SK-N-DZ (cell line): Measurements from ENCODE around the gene TPSD1.
"Not testable (repeated sequence)": the region's sequence is repeated elsewhere in the genome, so short reads cannot be mapped to it uniquely, and the experiment has no call there.

Experiments used
- DNase-seq: peaks from one replicate; pipeline ENCODE4 v3.0.0-alpha.2; 2015; ENCODE audit warnings: low spot score

TPSD1 gene

DNA sequence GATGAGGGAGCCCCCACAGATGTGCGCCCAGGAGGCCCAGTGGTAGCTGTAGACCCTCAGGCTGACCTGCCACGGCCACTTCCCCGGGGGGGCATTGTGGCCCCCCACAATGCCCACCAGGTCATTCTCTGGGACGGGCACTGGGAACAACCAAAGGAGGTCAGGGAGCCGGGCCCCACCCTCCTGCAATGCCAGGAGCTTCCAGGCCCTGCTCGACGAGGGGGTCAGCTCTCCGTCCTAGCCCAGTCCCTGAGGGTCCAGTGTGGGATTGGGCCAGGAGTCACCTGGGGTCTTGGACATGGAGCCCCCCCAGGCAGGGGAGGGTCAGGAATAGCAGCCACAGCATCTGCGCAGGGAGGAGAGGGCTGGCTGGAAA is 7.0 kb downstream of the TPSD1 start:
- no peak for DNase-seq

DNA sequence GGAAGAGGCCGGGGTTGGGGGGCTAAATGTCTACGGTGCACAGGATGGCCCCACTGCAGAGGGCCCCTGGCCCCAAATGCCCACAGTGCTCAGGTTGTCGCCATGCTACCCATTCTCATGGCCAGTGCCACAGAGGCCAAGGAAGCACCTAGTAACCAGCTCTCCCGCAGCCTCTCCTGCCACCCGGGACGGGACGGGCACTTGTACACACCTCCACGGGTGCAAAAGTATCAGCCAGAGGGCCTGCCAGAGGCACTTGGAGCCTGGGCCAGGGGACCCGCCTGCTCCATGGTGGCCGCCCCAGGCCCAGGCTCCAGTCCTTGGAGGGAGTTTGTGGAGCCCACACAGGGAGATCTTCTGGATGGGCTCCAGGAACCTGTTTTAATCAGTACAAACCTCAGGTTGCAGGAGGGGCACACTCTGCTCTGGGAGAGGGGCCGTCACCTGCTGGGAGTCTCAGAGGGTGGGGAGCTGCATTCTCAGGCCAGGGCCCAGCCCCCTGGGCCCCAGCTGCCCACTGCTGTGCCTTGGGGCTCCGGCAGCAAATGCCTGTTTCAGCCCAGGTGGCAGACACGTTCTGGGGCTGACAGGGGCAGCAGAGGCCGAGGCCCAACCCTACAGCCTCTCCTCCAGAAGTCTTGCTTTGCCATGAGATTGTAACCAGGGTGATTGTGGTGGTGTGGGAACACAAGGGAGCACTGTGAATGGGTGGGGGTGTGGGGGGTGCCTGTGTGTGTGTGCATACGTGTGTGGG is 7.9 kb downstream of the TPSD1 start:
- DNase-seq, result no peak

DNA sequence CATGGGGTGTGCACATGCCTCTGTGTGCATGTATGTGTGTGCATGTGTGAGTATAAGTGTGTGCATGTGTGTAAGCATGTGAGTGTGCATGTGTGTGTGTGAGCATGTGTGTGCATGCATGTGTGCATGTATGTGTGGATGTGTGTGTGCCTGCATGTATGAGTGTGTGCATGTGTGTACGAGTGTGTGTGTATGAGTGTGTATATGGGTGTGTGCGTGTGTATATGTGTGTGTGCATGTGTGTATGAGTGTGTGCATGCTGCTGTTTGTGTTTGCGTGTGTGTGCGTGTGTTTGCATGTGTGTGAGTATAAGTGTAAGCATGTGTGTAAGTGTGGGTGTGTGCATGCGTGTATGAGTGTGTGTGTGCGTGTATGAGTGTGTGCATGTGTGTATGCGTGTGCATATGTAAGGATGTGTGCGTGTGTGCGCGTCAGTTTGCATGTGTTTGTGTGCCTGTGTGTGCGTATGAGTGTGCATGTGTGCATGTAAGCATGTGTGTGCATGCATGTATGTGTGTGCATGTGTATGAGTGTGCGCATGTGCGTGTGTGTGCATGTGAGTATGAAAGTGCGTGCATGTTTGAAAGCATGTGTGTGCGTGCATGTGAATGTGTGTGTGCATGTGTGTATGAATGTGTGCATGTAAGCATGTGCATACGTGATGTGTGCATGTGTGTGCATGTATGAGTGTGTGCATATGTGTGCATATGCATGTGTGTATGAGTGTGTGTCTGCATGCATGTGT is 8.6 kb downstream of the TPSD1 start:
- DNase-seq, result no peak

GRCh38 chr16:1265090-1265630 is 9.3 kb downstream of the TPSD1 start:
- no peak for DNase-seq

DNA sequence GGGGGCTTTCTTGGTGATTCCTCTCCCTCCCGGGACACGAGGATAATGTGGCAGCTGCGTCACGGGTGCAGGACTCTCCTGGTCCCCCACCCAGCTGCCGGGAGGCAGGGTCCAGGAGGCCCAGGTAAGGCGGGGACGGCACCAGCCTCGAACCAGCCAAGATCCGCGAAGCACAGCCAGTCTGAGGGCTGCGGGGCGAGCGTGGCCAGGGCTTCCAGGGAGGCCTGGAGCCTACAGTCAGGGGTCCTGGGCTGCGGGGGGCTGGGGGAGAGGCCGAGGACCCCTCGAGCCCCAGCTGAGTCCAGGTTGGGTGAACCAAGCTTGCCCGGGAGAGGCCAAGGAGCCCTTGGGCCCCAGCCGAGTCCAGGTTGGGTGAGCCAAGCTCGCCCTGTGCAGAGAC is 10.0 kb downstream of the TPSD1 start:
- no peak for DNase-seq

GRCh38 chr16:1269418-1269817 is 13.5 kb downstream of the TPSD1 start:
- not testable (repeated sequence) for DNase-seq

DNA sequence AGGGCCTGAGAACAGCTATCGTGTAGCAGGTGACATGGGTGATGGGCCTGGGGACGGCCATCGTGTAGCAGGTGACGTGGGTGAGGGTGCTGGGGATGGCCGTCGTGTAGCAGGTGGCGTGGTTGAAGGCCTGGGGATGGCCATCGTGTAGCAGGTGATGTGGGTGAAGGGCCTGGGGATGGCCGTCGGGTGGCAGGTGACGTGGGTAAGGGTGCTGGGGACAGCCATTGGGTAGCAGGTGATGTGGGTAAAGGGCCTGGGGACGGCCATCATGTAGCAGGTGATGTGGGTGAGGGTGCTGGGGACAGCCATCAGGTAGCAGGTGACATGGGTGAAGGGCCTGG is 15.5 kb downstream of the TPSD1 start:
- no peak for DNase-seq

DNA sequence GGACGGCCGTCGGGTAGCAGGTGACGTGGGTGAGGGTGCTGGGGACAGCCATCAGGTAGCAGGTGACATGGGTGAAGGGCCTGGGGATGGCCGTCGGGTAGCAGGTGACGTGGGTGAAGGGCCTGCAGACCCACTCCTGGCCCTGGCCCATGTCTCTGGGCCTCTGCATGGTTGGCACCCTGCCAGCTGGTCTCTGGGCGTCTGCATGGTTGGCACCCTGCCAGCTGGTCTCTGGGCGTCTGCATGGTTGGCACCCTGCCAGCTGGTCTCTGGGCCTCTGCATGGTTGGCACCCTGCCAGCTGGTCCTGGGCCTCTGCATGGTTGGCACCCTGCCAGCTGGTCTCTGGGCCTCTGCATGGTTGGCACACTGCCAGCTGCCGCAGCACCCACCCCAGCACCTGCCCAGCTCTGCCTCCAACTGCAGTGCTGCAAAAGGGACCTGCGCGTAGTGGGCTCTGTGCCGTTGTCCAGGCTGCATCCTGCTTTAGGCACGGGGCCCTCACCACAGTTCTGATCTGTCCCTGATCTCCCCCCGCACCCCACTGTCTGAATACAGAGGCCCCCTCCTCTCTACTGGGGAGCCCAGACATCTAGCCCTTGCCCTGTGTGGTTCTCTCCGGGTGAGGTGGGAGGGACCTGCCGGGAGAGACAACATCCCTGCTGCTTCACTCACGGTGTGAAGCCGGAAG is 16.0 kb downstream of the TPSD1 start:
- DNase-seq, result not testable (repeated sequence)

DNA sequence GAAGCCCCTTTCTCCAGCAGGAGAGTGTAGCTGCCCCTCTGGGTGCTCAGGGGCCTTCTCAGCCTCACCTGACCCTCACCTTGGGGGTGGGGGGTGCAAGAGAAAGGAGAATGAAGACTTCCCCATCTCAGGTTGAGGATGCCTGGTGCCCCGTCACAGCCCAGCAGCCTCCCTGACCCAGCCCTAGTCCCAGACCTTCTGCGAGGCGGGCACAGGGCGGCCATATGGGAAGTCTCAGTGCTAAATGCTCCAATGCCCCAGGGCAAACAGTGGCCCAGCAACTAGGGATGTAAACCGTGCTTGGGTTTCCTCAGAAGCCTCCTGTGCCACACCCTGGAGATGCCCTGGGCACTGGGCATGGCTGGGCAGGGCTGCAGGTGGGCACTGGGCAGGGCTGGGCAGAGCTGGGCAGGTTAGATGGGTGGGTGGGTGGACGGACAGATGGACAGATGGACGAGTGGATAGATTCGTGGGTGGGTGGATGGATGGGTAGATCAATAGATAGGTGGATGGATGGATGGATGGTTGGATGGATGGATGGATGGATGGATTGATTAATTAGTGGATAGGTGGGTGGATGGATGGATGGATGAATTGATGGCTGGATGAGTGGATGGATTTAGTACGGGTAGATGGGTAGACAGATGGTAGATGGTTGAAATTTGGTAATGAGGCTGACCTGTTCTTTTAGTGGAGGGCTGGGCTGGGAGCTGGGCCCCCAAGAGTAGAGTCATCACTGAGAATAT is 16.8 kb downstream of the TPSD1 start:
- no peak for DNase-seq

DNA sequence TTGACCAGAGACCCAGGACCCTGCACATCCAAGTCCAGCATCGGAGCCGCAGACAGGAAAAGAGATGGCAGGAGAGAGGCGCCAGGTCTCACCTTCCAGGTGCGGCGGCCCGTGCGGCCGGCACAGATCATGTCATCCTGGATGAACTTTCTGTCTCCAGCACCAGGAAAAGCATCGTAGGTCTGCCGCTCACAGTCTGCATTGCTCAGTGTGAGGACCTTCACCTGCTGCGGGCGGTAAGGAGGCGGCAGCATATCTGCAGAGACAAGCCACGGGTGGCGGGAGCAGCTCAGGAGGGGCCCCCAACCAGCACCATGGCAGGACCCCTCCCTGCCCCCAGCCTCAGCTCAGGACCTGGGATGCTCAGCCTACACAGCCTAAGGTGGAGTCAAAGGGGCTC is 17.9 kb downstream of the TPSD1 start:
- DNase-seq, result no peak

- no peak for DNase-seq
Measured at GRCh38 chr16:1274767-1275166, 18.9 kb downstream of the TPSD1 start.

DNA sequence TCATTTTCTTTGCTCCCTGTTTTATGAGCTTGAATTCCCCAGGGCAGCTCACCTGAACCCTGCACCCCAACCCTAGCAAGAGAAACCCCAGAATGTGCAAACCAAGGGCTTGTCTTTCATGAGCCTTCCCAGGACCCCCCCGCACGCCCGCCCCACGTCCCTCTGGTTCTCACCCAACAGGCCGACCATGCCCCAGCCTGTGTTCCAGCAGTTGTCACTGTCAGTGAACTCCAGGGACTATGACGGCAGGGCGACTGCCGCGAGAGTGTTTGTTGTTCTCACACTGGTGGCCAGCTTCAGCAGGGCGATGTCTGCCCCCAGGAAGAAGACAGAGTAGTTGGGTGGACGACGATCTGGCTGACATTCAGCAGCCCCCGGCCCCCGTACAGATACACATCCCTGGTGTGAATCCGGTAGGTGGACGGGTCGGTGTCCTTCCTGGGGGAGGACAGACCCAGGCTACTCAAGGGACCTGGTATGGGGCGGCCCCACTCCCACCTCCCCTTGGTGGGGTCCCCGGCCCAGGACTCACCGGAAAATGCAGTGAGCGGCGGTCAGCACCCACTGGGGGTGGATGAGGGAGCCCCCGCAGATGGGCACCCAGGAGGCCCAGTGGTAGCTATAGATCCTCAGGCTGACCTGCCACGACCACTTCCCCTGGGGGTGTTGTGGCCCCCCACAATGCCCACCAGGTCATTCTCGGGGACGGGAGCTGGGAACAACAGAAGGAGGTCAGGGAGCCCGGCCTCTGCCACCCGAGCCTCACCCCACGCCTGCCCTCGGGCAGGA is 20.1 kb downstream of the TPSD1 start:
- DNase-seq, result no peak

- DNase-seq, result no peak
Measured at GRCh38 chr16:1276580-1276878, 20.7 kb downstream of the TPSD1 start.

- no peak for DNase-seq
Measured at GRCh38 chr16:1277151-1277598, 21.3 kb downstream of the TPSD1 start.

DNA sequence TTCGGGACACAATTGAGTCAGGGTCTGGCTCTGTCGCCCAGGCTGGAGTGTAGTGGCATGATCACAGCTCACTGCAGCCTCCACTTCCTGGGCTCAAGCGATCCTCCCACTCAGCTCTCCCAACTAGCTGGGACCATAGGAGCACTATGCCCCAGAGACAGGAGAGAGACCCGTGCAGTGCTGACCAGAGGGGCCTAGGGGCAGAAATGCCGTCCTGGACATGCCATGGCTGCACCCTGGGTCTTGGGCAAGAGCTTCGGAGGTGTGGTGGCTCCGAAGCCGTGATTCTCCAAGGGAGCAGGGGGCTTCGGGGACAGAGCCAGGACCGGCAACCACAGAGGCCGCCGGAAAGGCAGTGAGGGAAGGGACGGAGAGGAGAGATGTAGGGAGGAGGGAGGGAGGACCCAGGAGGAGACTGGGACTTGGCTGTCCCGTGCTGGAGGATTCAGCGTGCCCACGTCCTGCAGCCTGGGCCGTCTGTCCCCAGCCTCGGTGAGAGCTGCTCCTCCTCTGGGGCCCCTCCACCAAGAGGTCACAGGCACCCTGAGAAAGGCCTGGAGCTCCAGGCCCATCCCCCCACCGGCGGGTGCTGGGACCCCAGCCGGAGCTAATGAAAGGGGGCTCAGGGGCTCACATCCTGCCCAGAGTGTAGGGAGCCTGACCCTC is 21.9 kb downstream of the TPSD1 start:
- no peak for DNase-seq

GRCh38 chr16:1278477-1278876 is 22.6 kb downstream of the TPSD1 start:
- no peak for DNase-seq

- DNase-seq, result no peak
Measured at GRCh38 chr16:1279081-1279944, 23.4 kb downstream of the TPSD1 start.

DNA sequence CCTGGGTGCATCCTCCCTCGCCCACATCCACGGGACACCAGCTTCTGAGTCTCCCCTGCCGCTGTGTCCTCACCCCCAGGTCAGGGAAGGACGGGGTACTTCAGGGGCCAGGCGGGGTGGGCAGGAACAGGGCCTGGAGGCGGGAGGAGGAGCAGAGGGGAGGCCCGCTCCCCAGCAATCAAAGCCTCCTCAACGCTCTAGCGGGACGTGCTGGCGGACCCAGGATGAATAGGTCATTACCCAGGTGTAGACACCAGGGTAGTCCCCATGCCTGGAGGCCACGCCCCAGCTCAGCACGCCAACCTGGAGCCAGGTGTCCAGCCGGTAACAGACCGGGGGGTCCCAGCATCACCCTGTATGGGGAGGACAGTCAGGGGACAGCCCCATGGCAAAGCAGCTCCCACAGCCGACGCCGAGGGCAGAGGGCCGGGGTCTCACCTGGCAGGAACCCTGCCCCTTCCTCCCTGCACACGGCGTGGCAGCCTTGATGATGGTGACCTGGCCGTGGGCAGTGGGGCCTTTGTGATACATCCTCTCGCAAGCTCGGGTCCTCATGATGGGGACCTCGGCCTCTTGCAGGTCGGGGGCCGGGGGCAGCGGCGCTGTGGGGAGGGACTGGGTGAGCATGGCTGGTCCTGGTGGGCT is 24.2 kb downstream of the TPSD1 start:
- no peak for DNase-seq

- DNase-seq, result no peak
Measured at GRCh38 chr16:1280783-1281182, 24.9 kb downstream of the TPSD1 start.
